Prostate gland (tissue), 2 donors: ENCODE results near the gene TVP23A. TPM values are rescaled to one million over a fixed set of nuclear protein-coding genes. Genes with fewer than 3 reads are reported as not detected.
A peak's percentile ranks its signal among the peaks of the same experiment; 100 is the strongest.

ENCODE experiments used
- DNase-seq: peaks from one replicate; pipeline ENCODE4 v3.0.0-alpha.2; 2019; ENCODE audit warnings: low spot score
- H3K27ac ChIP-seq, 2 donors: fragments of 200-600 bp; sonication (generic); 2 replicates each; pipeline ENCODE4 v1.5.1; 2017 to 2019
- H3K27me3 ChIP-seq: fragments of 200-600 bp; sonication (generic); replicated peaks from 2 replicates; pipeline ENCODE4 v1.5.1; 2019; ENCODE audit not compliant: insufficient read depth
- H3K36me3 ChIP-seq, 2 donors: fragments of 200-600 bp; sonication (generic); 1 replicate in 1 of 2; 2 replicates in 1 of 2; pipeline versions ENCODE4 v1.5.1 to v1.8.1; 2017 to 2019
- H3K4me1 ChIP-seq: fragments of 200-600 bp; sonication (generic); replicated peaks from 2 replicates; pipeline ENCODE4 v1.5.1; 2019
- H3K4me3 ChIP-seq, 2 donors: fragments of 200-600 bp; sonication (generic); 2 replicates each; pipeline ENCODE4 v1.5.1; 2017 to 2019
- H3K9me3 ChIP-seq: fragments of 200-600 bp; sonication (generic); 2 replicates; pipeline ENCODE4 v1.5.1; 2017
- POLR2A ChIP-seq: fragments of 450-650 bp; IDR thresholded peaks from one replicate; pipeline ENCODE4 v1.6.1; 2016; ENCODE audit warnings: antibody characterized with exemption, mild to moderate bottlenecking
- POLR2AphosphoS5 ChIP-seq: sonication (generic); formaldehyde crosslinking; IDR thresholded peaks from one replicate; pipeline ENCODE4 v1.6.1; 2017; ENCODE audit warnings: antibody characterized with exemption
- WGBS: methylation state at CpG from one replicate; pipeline ENCODE4 v1.1.5; 2018; 5-methylcytosine and 5-hydroxymethylcytosine counted together
- intact Hi-C: fragments of 100-400 bp; cut with DNase I; formaldehyde crosslinking; loops from one replicate; pipeline ENCODE4 v1.14.2; 2022
- total RNA-seq, 2 donors: library from RNA; depleted of rRNA; stranded (reverse); fragments of >200 nt; gene quantifications; one replicate each; pipeline ENCODE4 v1.1.0, GENCODE V29; 2016
- TF ChIP-seq, protein P1 (sequence below), 4 experiments: fragments of 200-600 bp in 2 of 4; fragments of 450-650 bp in 2 of 4; sonication (generic) in 2 of 4; IDR thresholded peaks; 1 replicate in 3 of 4; 2 replicates in 1 of 4; pipeline ENCODE4 v1.5.1; 2016 to 2019; ENCODE audit warnings: antibody characterized with exemption in 4 of 4, mild to moderate bottlenecking in 2 of 4, moderate library complexity in 2 of 4

Gene TVP23A
- total RNA-seq, 2 donors from 2014 or later = 0.27 to 5.8 TPM

DNA sequence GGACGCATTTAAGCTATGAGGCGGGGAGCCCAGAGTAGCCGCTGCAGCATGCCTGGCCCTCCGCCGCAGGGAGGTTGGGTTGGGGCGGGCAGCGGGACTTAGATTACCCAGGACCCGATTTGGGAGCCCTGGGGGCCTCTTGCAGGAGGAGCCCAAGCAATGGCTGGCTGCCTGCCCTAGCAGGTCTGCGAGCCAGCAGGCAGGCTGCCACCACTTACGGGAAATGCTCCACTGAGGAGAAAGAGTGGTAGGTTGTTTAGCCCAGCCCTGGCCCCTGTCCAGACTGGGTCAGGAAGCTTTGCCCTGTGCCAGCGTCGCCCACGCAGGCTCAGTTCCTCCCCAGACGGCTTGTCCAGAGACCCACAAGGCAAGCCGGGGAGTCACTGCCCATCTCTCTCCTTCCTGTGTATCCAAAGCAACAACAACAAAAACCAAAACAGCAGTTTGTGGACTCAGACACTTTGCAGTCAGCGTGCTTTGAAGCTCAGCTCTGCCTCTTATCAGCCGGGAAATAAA, 10.3 kb upstream of the TVP23A start:
- TF ChIP-seq, protein P1, sequence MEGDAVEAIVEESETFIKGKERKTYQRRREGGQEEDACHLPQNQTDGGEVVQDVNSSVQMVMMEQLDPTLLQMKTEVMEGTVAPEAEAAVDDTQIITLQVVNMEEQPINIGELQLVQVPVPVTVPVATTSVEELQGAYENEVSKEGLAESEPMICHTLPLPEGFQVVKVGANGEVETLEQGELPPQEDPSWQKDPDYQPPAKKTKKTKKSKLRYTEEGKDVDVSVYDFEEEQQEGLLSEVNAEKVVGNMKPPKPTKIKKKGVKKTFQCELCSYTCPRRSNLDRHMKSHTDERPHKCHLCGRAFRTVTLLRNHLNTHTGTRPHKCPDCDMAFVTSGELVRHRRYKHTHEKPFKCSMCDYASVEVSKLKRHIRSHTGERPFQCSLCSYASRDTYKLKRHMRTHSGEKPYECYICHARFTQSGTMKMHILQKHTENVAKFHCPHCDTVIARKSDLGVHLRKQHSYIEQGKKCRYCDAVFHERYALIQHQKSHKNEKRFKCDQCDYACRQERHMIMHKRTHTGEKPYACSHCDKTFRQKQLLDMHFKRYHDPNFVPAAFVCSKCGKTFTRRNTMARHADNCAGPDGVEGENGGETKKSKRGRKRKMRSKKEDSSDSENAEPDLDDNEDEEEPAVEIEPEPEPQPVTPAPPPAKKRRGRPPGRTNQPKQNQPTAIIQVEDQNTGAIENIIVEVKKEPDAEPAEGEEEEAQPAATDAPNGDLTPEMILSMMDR (IDR thresholded peaks at IDR 0.05) = no peak
- TF ChIP-seq POLR2AphosphoS5 (peak; percentile 86), POLR2A (no peak)
- H3K27me3 ChIP-seq = no peaks in the 10 kb centered on the region
- no peaks in the 10 kb centered on the region for H3K9me3 ChIP-seq
- no peak overlapping the region for H3K4me3 ChIP-seq
- 2% methylated on average over 17 of the region's 17 CpGs for WGBS
- peaks cover 17% of the 10 kb centered on the region for H3K4me1 ChIP-seq
- intact Hi-C loops = loop anchor here (5.0 kb wide), 2 partner anchors 48 to 87 kb away; partner anchors contain the start of genes CIITA and NUBP1
- DNase-seq = peak; percentile 87
- no peaks in the 10 kb centered on the region for H3K36me3 ChIP-seq
- H3K27ac ChIP-seq = peak overlapping the region; percentile 82 to 85

DNA sequence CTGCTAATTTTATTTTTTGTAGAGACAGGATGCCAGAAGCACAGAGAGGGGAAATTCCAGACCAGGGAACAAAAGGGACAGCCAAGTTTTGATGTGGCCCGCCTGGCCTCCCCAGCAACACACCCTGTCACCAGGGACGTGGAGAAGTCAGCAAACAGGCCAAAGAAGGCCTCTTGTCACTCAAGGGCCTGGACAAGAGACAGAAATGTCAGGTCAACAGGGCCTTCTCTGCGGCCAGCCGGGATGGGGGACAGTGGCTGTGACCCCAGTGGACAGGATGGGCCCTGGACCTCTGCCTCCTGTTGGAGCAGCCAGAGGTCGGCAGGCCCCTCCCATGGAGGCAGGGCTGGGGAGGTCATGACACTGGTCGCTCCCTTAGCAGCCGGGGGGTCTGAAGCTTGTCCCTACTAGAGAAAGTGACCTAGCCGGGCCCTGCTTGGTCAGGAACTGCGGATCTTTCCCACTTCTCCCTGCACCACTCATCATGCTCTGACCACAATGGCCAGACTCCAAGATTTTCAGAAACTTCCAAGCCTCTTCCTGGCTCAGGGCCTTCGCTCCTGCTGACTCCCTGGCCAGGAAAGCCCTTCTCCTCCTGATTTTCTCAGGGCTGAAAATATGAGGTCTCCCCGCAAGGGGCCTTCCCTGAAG, 9.2 kb upstream of the TVP23A start:
- DNase-seq = peak; percentile 56
- WGBS = 26% methylated on average over 11 of the region's 11 CpGs
- no peak overlapping the region for H3K4me3 ChIP-seq
- H3K27ac ChIP-seq = peak overlapping the region; percentile 82 to 85
- intact Hi-C loops = loop anchor here (5.0 kb wide), 2 partner anchors 49 to 86 kb away; partner anchors contain the start of genes CIITA and NUBP1
- TF ChIP-seq, protein P1 (IDR thresholded peaks at IDR 0.05) = no peak
- TF ChIP-seq POLR2A = no peak
- peak; percentile 13 for TF ChIP-seq POLR2AphosphoS5
- no peaks in the 10 kb centered on the region for H3K27me3 ChIP-seq
- H3K36me3 ChIP-seq = no peaks in the 10 kb centered on the region
- peaks cover 17% of the 10 kb centered on the region for H3K4me1 ChIP-seq
- no peaks in the 10 kb centered on the region for H3K9me3 ChIP-seq

DNA sequence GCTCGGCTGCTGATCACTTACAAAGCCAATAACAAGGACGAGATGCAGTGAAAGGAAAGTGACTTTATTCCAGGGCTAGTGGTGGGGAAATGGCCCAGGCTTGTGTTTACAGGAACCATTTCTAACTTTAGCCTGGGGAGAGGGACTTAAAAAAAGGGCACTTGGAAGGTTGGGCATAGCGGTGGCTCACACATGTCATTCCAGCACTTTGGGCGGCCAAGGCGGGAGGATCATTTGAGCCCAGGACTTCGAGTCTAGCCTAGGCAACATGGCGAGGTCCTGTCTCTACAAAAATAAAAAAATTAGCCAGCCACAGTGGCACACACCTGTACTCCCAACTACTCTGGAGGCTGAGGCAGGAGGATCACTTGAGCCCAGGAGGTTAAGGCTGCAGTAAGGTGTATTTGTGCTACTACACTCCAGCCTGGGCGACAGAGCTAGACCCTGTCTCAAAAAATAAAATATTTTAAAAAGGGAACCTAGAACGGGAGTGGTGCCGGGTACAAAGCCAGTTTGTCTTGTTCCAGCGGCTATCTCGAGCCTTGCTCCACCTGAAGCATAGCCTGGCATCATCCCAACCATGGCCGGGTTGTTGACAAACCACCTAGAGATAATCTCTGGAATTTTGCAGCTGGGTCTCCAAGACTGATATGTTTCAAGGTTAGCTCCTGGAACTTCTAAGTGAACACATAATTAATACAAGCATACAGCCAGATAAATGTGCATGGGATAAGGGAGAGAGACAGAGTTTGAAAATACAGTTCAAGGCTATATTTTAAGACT, 5.7 kb upstream of the TVP23A start:
- Histone ChIP-seq H3K27ac (no peak overlapping the region), H3K9me3 (no peaks in the 10 kb centered on the region), H3K4me1 (peaks cover 16% of the 10 kb centered on the region), H3K27me3 (no peaks in the 10 kb centered on the region), H3K36me3 (no peaks in the 10 kb centered on the region), H3K4me3 (no peak overlapping the region)
- 70% methylated on average over 13 of the region's 13 CpGs for WGBS
- TF ChIP-seq, protein P1 (IDR thresholded peaks at IDR 0.05) = no peak
- no peak for TF ChIP-seq POLR2AphosphoS5
- no peak for TF ChIP-seq POLR2A
- peak; percentile 59 for DNase-seq
- intact Hi-C loops = no loop called here

DNA sequence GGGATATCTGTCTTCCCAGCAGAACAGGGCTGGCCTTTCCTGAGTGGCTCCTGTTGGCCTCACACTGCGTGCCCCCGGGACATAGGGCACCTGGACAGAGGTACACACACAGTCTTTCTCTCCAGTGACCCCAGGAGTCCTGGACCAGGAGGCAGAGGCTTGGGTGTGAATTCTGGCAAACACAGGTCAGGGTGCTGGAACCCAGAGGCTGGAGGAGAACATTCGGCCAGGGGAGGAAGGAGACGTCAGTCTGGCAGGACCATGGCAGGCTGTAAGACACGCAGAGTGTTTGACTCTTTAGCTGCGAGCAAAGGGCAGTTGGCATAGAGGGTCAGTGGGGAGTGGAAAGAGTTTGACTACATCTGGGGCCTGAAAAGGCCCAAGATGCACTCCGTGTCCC, 4.1 kb upstream of the TVP23A start:
- DNase-seq = no peak
- Histone ChIP-seq H3K4me1 (peaks cover 1% of the 10 kb centered on the region), H3K9me3 (no peaks in the 10 kb centered on the region), H3K27ac (no peak overlapping the region), H3K4me3 (no peak overlapping the region), H3K36me3 (no peaks in the 10 kb centered on the region), H3K27me3 (peaks cover 8% of the 10 kb centered on the region)
- TF ChIP-seq POLR2AphosphoS5 (no peak), POLR2A (no peak)
- TF ChIP-seq, protein P1 (IDR thresholded peaks at IDR 0.05) = no peak
- intact Hi-C loops = no loop called here
- WGBS = 90% methylated on average over 7 of the region's 7 CpGs
